Stimulated activated CD4-positive, alpha-beta T cell treated with anti-CD3 and anti-CD28 coated beads, Interleukin-15, amount 100 ng/mL, for 1 hour (primary cell): ENCODE data around the gene TBCE.
"Not testable (repeated sequence)": the region's sequence is repeated elsewhere in the genome, so short reads cannot be mapped to it uniquely, and the experiment has no call there.

Experiments used
- DNase-seq, 2 donors: peaks; one replicate each; pipeline ENCODE4 v3.0.0-alpha.2; 2020; ENCODE audit warnings: low read depth in 1 of 2, low spot score in 1 of 2

Gene TBCE

GRCh38 chr1:235450433-235450832, 83.2 kb downstream of the TBCE start:
- DNase-seq = no peak

- DNase-seq = no peak
Measured at GRCh38 chr1:235450886-235451483, 83.8 kb downstream of the TBCE start.

GRCh38 chr1:235454021-235454420, 86.8 kb downstream of the TBCE start:
- DNase-seq = no peak

GRCh38 chr1:235455097-235455496, 87.9 kb downstream of the TBCE start:
- no peak for DNase-seq

- DNase-seq = no peak
Measured at GRCh38 chr1:235455823-235456222, 88.6 kb downstream of the TBCE start.

- not testable (repeated sequence) for DNase-seq
Measured at GRCh38 chr1:235457856-235458255, 90.6 kb downstream of the TBCE start.

- no peak for DNase-seq
Measured at GRCh38 chr1:235460770-235461169, 93.5 kb downstream of the TBCE start.

GRCh38 chr1:235461954-235462353, 94.7 kb downstream of the TBCE start:
- DNase-seq = no peak

GRCh38 chr1:235462832-235463231, 95.6 kb downstream of the TBCE start:
- not testable (repeated sequence) for DNase-seq

GRCh38 chr1:235465066-235465465, 97.8 kb downstream of the TBCE start:
- DNase-seq = no peak

- DNase-seq = no peak
Measured at GRCh38 chr1:235468004-235468403, 100.8 kb downstream of the TBCE start.

- no peak for DNase-seq
Measured at GRCh38 chr1:235468970-235469369, 101.7 kb downstream of the TBCE start.

- not testable (repeated sequence) for DNase-seq
Measured at GRCh38 chr1:235469897-235470296, 102.7 kb downstream of the TBCE start.

- DNase-seq = no peak
Measured at GRCh38 chr1:235470741-235471439, 103.7 kb downstream of the TBCE start.

- no peak for DNase-seq
Measured at GRCh38 chr1:235473806-235474205, 106.6 kb downstream of the TBCE start.

GRCh38 chr1:235483090-235483489, 115.9 kb downstream of the TBCE start:
- DNase-seq = no peak

- no peak for DNase-seq
Measured at GRCh38 chr1:235485558-235485957, 118.3 kb downstream of the TBCE start.

GRCh38 chr1:235486321-235486720, 119.1 kb downstream of the TBCE start:
- no peak for DNase-seq

- no peak for DNase-seq
Measured at GRCh38 chr1:235491644-235492043, 124.4 kb downstream of the TBCE start.

GRCh38 chr1:235494531-235494930, 127.3 kb downstream of the TBCE start:
- DNase-seq = no peak

- no peak for DNase-seq
Measured at GRCh38 chr1:235495030-235495429, 127.8 kb downstream of the TBCE start.

- DNase-seq = no peak
Measured at GRCh38 chr1:235495551-235495950, 128.3 kb downstream of the TBCE start.

- DNase-seq = no peak
Measured at GRCh38 chr1:235500971-235501540, 133.8 kb downstream of the TBCE start.
